Loucy (cell line): ENCODE results near the gene ZNF785.
A peak's percentile ranks its signal among the peaks of the same experiment; 100 is the strongest.

Source experiments
- H2AFZ ChIP-seq: fragments of 200-600 bp; sonication (generic); 2 replicates; pipeline ENCODE4 v1.6.0; 2016; ENCODE audit warnings: antibody characterized with exemption, mild to moderate bottlenecking, low read length, moderate library complexity
- H3F3A ChIP-seq: fragments of 200-600 bp; 2 replicates; pipeline ENCODE4 v1.6.0; 2016; ENCODE audit warnings: antibody characterized with exemption, low read depth, mild to moderate bottlenecking
- H3K27me3 ChIP-seq: fragments of 200-600 bp; sonication (generic); 2 replicates; pipeline ENCODE4 v1.6.1; 2014; ENCODE audit warnings: low read length, mild to moderate bottlenecking; ENCODE audit not compliant: insufficient read depth, poor library complexity, severe bottlenecking
- H3K36me3 ChIP-seq: fragments of 200-600 bp; sonication (generic); 2 replicates; pipeline ENCODE4 v1.6.1; 2016; ENCODE audit warnings: low read length; ENCODE audit not compliant: insufficient read depth
- H3K4me1 ChIP-seq: fragments of 200-600 bp; sonication (generic); 2 replicates; pipeline ENCODE4 v1.5.1; 2014; ENCODE audit warnings: low read length, mild to moderate bottlenecking; ENCODE audit not compliant: insufficient read depth, poor library complexity, severe bottlenecking
- H3K4me2 ChIP-seq: fragments of 200-600 bp; sonication (generic); 2 replicates; pipeline ENCODE4 v1.6.0; 2014; ENCODE audit warnings: antibody characterized with exemption, low read length, low read depth, mild to moderate bottlenecking; ENCODE audit not compliant: poor library complexity, severe bottlenecking
- H3K4me3 ChIP-seq: fragments of 200-600 bp; sonication (generic); 2 replicates; pipeline ENCODE4 v1.5.1; 2014; ENCODE audit warnings: low read length, mild to moderate bottlenecking, mixed read lengths; ENCODE audit not compliant: poor library complexity, severe bottlenecking
- H3K79me2 ChIP-seq: fragments of 200-600 bp; sonication (generic); 2 replicates; pipeline ENCODE4 v1.6.1; 2014; ENCODE audit warnings: low read length; ENCODE audit not compliant: insufficient read depth
- H3K9ac ChIP-seq: fragments of 200-600 bp; sonication (generic); 2 replicates; pipeline ENCODE4 v1.6.0; 2014; ENCODE audit warnings: mild to moderate bottlenecking, low read depth, low read length, moderate library complexity; ENCODE audit not compliant: poor library complexity, severe bottlenecking
- H3K9me2 ChIP-seq: fragments of 200-600 bp; sonication (generic); replicated peaks from 2 replicates; pipeline ENCODE4 v1.6.1; 2016; ENCODE audit warnings: low read depth, low read length, mixed read lengths
- H3K9me3 ChIP-seq: fragments of 200-600 bp; sonication (generic); 2 replicates; pipeline ENCODE4 v1.6.1; 2014; ENCODE audit warnings: mild to moderate bottlenecking, antibody characterized with exemption, low read length, low read depth; ENCODE audit not compliant: insufficient read depth
- H4K20me1 ChIP-seq: fragments of 200-600 bp; sonication (generic); 2 replicates; pipeline ENCODE4 v1.6.0; 2014; ENCODE audit warnings: antibody characterized with exemption, low read length, mild to moderate bottlenecking; ENCODE audit not compliant: insufficient read depth, poor library complexity, severe bottlenecking
- CTCF ChIP-seq: fragments of 200-600 bp; sonication (generic); conservative IDR thresholded peaks from 2 replicates; pipeline ENCODE4 v1.5.1; 2014; ENCODE audit warnings: mild to moderate bottlenecking, antibody characterized with exemption, low read length
- EZH2phosphoT487 ChIP-seq: fragments of 200-600 bp; IDR thresholded peaks from 2 replicates; pipeline ENCODE4 v1.6.1; 2018; ENCODE audit warnings: antibody characterized with exemption, mild to moderate bottlenecking, moderate library complexity, borderline replicate concordance

The ZNF785 gene

GRCh38 chr16:30619638-30620037 is 34.1 kb upstream of the ZNF785 start:
- Histone ChIP-seq H4K20me1 (no peaks in the 10 kb centered on the region), H2AFZ (no peak overlapping the region), H3K4me2 (no peak overlapping the region), H3K36me3 (no peaks in the 10 kb centered on the region), H3F3A (no peaks in the 10 kb centered on the region), H3K9me2 (no peaks in the 10 kb centered on the region), H3K9me3 (no peaks in the 10 kb centered on the region), H3K4me1 (peaks cover 12% of the 10 kb centered on the region), H3K27me3 (no peaks in the 10 kb centered on the region), H3K9ac (no peak overlapping the region), H3K4me3 (no peak overlapping the region), H3K79me2 (no peaks in the 10 kb centered on the region)
- TF ChIP-seq CTCF (no peak), EZH2phosphoT487 (no peak)

- Histone ChIP-seq H3K4me2 (no peak overlapping the region), H3K36me3 (no peaks in the 10 kb centered on the region), H3F3A (no peaks in the 10 kb centered on the region), H3K4me1 (peaks cover 12% of the 10 kb centered on the region), H3K9me2 (no peaks in the 10 kb centered on the region), H4K20me1 (no peaks in the 10 kb centered on the region), H3K9ac (no peak overlapping the region), H3K27me3 (no peaks in the 10 kb centered on the region), H3K79me2 (no peaks in the 10 kb centered on the region), H3K9me3 (no peaks in the 10 kb centered on the region), H3K4me3 (no peak overlapping the region), H2AFZ (no peak overlapping the region)
- TF ChIP-seq CTCF, result no peak
These were observed 33.7 kb upstream of the ZNF785 start for GRCh38 chr16:30619202-30619601.

GRCh38 chr16:30615358-30616091 is 30.0 kb upstream of the ZNF785 start:
- Histone ChIP-seq H3K4me3 (no peak overlapping the region), H3F3A (no peaks in the 10 kb centered on the region), H3K4me2 (no peak overlapping the region), H3K4me1 (peaks cover 12% of the 10 kb centered on the region), H2AFZ (peak overlapping the region; percentile 50; the same call in 1 of the 2 replicates), H4K20me1 (no peaks in the 10 kb centered on the region), H3K9me2 (no peaks in the 10 kb centered on the region), H3K9me3 (no peaks in the 10 kb centered on the region), H3K9ac (no peak overlapping the region), H3K79me2 (no peaks in the 10 kb centered on the region), H3K36me3 (no peaks in the 10 kb centered on the region), H3K27me3 (no peaks in the 10 kb centered on the region)
- TF ChIP-seq CTCF (peak; percentile 95), EZH2phosphoT487 (no peak)
